Measurements from ENCODE around the gene NTN3.
"Not testable (repeated sequence)": the region's sequence is repeated elsewhere in the genome, so short reads cannot be mapped to it uniquely, and the experiment has no call there.

The NTN3 gene

DNA sequence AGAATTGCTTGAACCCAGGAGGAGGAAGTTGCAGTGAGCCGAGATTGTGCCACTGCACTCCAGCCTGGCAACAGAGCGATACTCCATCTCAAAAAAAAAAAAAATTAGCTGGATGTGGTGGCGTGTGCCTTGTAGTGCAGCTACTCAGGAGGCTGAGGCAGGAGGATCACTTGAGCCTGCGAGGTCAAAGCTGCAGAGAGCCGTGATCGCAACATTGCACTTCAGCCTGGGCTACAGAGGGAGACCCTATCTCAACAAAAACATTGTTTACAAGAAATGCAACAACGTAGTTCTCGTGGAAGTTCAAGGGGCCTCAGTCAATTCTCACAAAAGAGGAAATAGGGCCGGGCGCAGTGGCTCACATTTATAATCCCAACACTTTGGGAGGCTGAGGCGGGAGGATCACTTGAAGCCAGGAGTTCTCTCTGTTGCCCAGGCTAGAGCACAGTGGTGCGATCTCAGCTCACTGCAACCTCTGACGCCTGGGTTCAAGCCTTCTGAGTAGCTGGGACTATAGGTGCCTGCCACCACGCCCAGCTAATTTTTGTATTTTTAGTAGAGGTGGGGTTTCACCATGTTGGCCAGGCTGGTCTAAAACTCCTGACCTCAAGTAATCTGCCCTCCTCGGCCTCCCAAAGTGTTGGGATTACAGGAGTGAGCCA, 29.8 kb upstream of the NTN3 start:
- DNase-seq (ENCODE audit: low spot score), result not testable (repeated sequence)

DNA sequence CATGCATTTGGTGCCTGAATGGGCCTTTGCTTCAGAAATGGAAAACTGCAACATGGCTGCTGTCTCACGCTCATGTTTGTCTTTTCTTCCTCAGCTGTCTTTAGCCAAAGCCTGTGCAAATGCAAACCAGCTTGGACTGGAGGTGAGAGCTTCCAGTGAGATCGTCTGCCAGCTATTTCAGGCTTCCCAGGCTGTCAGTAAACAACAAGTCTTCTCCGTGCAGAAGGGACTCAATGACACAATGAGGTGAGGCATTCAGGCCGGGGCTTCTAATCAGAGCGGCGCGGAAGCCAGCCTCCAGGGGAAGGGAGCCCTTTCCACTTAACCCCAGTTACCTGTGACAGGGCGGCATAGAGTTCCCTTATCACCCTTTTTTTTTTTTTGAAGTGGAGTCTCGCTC, 27.5 kb upstream of the NTN3 start:
- no peak for DNase-seq (ENCODE audit: low spot score)

DNA sequence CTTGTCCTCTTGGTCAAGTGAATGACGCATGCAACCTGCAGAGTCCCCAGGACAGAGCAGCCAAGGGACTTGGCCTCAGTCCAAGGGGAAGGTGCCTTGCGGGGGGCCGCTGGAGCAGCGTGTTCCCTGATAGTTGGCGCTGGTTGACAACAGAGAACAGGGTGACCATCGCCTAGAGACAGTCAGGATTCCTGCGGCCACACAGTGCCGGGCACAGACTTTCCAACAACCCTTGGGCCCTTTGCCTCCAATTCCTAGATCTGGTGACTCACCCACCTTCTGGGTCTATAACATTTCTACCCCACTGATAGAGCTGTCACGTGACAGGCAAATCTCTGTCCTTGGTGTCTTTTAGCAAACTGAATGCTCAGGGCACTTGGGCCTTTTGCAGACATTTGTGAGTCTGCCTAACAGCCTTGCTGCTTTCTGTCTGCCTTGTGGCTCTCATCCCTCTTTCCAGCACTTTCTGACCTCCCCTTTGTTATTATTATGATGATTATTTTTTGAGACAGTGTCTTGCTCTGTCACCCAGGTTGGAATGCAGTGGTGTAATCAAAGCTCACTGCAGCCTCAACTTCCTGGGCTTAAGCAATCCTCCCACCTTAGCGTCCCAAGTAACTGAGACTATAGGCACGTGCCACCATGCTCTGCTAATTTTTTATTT, 23.0 kb upstream of the NTN3 start:
- DNase-seq (ENCODE audit: low spot score), result no peak

DNA sequence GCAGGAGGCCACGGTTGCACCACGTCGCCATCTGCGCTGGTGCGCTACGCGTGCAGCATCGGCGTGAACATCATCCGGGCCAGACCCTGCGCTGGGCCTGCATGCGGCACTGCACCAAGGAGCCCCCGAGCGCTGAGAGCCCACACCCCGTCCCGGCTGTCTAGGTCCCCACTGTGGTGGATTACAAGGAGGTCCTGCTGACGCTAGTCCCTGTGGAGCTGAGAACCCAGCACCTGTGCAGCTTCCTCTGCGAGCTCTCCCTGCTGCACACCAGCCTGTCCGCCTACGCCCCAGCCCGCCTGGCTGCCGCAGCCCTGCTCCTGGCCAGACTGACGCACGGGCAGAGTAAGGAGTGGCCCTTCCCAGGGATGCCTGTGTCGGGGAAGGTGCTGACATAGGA, 22.0 kb upstream of the NTN3 start:
- no peak for DNase-seq (ENCODE audit: low spot score)

DNA sequence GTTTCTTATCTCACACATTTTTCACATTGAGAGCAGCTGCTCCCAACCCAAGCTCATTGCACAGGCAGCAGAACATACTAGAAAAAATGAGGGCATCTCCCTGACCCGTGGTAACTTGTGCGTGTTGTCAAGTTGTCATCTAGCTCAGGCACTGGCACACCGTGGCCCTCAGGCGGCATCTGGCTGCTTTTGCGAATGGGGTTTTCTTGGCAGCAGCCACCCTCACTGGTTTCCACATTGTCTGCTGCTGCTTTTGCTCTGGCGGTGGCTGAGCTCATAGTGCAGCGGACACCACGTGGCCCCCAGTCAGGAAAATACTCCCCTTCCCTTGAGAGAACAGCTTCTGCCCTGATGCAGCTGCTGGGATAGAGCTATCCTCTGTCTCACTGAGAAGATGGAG, 20.6 kb upstream of the NTN3 start:
- DNase-seq (ENCODE audit: low spot score), result no peak

DNA sequence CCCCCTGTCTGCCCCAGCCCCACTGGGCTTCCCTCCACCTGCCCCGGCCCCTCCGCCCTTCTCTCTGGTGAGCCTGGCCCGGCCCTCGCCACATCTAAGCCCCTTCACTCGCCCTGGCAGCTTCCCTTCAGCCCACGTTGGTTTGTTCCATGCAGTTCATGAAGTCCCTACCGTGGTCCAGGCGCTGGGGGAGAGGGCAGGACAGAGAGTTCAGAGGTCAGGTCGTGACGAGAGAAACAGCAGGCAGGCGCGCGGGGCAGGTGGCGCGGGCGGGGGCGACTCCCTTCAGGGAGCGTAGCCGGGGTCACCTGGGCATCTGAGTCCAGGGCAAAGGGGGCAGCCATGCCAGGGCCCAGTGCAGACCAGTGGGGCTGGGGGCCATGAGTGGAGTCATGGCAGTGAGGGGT, 20.1 kb upstream of the NTN3 start:
- DNase-seq (ENCODE audit: low spot score), result no peak

DNA sequence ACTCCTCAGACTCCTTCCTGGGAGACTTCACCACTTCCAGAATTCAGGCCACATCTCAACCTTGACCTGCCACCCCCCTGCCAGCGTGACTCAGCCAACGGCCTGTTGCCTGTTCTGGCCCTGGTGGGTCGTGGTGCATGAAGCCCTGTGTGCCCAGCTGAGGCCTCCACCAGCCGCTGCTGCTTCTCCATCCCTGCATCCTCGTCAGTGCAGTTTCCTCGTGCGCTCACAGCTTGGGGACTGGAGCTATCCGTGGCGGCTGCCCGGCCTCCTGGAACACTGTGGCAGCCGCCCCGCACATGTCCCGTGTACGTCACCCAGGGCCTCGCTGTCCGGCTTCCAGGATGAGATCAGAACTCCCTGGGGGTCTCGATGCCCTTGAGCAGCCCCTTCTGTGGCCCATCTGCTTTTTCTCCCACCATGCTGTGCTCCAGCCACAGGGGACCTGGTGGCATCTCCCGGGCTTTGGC, 19.2 kb upstream of the NTN3 start:
- DNase-seq (ENCODE audit: low spot score), result no peak

DNA sequence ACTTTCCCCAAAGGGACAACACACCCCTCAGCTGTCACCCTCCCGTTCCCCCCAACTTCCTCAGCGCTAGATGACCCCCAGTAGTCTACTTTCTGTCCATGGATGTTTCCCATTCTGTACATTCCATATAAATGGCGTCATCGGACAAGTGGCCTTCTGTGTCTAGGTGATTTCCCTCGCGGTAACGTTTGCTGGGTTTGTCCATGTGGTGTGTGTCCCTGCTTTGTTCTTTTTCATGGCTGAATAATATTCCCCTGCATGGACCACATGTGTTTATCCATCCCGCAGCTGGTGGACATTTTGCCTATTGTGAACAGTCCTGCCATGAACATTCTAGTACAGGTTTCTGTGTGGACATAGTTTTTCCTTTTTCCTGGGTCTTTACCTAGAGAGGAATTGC, 18.4 kb upstream of the NTN3 start:
- no peak for DNase-seq (ENCODE audit: low spot score)

DNA sequence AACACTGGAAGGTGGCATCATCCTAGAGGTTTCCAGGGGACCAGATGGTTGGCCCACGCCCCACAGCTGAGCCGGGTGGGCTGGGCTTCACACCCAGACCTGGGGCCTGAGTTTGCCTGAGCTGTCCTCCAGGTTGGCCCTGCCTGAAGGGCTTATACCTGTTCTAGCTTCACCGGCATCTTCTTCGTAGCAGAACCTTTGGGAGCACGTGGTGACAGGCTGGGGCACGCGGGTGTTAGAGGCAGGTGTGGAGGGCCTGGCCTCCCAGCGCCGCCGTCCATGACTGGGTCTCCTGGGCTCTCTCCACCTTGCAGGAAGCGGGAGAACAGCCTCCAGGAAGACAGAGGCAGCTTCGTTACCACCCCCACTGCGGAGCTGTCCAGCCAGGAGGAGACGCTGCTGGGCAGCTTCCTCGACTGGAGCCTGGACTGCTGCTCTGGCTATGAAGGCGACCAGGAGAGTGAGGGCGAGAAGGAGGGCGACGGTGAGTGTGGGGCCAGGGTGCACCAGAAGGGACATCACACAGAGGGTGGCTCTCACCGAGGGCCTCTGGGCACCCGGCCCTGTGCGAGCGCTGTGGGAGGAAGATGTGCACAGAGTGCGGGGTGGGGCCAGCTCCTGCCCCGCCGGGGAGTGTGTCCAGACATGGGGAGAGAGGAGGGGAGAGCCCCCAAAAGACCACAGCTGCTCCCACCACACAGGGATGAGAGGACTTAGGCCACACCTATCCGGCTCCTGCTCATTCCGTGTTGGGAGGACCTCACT, 15.8 kb upstream of the NTN3 start:
- DNase-seq (ENCODE audit: low spot score), result no peak

DNA sequence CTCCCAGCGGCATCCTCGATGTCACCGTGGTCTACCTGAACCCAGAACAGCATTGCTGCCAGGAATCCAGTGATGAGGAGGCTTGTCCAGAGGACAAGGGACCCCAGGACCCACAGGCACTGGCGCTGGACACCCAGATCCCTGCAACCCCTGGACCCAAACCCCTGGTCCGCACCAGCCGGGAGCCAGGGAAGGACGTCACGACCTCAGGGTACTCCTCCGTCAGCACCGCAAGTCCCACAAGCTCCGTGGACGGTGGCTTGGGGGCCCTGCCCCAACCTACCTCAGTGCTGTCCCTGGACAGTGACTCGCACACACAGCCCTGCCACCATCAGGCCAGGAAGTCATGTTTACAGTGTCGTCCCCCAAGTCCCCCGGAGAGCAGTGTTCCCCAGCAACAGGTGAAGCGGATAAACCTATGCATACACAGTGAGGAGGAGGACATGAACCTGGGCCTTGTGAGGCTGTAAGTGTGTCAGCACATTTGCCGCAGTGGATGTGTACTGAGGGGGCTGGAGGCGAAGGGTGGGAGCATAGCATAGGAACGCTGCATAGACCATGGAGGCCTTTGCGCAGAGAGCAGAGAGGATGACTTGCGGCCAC, 14.4 kb upstream of the NTN3 start:
- no peak for DNase-seq (ENCODE audit: low spot score)

DNA sequence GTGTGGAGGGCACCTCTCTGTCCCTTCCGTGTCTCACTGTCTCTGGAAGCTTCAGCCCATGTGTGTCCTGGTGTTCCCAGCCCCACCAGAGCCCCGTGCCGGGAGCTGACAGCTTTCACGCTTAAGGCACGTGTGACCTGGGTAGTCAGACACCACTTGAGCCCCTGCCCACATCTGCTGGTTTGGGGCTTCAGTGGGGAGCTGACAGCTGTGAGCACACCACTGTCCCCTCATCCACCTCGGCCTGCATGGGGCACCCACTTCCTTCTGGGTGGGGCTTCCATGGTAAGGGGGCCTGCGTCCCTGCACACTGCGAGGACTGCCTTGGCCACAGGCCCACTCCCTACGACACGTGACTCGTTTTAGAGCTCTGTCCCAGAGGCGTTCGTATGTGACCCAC, 13.8 kb upstream of the NTN3 start:
- no peak for DNase-seq (ENCODE audit: low spot score)

DNA sequence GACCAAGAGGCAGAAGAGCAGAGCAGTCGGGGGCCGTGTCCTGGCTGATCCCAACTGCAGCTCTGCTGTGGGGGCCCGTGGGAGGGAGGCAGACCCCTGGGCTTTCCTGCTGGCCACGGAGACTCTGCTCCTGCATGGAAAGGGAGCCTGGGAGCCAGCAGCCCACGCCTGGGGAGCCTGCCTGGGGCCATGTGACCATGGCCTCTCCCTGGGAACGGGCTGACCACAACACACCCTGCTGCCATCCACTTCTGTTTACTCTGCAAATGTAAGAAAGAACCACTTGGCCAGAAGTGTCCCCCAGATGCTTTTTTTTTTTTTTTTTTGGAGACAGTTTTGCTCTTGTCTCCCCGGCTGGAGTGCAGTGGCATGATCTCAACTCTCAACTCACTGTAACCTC, 13.2 kb upstream of the NTN3 start:
- DNase-seq (ENCODE audit: low spot score), result no peak

DNA sequence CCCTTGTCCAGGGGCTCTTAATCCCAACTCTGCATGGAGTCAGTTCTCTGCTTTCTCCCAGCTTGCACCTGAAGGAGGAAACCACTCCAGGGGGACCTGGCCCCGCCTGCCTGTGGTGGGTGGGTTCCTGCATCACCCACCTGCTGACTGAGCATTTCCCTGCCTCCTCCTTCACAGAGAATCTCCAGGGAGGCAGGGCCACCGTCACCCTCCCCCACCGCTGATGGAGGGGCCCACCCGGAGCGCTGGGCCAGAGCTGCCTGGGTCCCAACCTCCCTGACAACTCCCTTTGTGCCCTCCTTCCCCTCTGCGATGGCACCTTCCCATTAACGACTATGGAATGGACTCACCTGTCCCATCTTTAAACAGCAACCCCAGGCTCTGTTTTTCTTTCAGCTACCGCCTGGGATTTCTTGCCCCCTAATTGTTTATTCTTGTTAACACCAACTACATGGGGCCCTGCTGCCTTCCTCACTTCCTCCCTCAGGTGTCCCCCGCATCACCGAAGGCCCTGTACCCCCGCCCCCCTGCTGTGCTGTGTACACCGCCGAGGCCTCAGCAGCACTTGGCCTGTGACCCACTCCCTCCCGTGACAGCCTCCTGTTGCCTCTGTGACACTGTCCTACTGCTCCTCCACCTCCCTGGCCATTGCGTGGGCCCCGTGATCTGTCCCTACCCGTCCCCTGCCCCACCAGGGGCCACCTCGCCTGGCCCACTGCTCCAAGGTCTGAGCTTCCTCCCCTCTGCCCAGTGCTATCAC, 12.0 kb upstream of the NTN3 start:
- no peak for DNase-seq (ENCODE audit: low spot score)

DNA sequence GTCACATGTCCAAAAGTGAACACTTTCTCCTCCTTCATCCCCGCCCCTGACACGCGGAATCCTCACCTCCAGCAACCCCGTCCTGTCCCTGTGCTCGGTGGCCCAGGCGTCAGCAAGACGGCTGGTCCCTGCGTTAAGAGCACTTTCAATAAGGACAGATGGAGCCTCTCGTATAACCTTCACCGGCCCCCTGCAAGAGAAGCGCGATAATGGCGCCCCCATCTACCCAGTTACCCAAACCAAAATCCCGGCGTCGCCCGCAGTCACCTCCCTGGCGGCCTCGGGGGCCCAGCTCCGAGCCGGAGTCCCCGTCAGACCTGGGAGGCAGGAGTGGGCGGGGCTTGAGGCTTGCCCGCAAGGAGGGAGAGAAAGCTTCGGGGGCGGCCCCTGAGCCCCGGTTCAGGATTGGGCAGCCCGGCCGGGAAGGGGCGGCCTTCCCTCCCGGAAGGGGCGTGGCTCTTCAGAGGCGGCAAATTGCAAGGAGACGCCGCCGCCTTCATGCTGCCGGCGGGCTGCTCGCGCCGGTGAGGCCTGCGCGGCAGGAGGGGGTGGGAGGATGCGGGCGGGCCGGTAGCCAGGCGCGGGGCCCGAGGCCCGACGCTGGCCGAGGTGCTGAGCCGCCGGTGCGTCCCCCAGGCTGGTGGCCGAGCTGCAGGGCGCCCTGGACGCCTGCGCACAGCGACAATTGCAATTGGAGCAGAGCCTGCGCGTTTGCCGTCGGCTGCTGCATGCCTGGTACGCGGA, 11.3 kb upstream of the NTN3 start, which contains the start of gene TEDC2:
TSS of gene TEDC2 (plus strand) at position 463 of the 744 bp plus-strand sequence. CDS start at position 499, 36 bp downstream.
- DNase-seq (ENCODE audit: low spot score), result peak; percentile 99

DNA sequence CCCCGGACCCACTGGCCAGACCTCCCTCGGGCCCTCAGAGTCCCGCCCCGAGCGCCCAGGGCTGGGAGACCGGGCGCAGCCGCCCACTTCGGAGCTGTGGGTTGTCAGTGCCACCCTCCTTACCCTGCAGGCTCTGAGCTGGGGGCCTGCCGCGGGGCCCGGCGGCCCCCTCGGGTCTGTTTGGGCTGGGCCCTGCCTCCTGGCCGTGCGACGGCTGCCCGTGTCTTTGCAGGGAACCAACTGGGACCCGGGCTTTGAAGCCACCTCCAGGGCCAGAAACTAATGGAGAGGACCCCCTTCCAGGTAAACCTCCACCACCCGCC, 10.7 kb upstream of the NTN3 start:
- no peak for DNase-seq (ENCODE audit: low spot score)

DNA sequence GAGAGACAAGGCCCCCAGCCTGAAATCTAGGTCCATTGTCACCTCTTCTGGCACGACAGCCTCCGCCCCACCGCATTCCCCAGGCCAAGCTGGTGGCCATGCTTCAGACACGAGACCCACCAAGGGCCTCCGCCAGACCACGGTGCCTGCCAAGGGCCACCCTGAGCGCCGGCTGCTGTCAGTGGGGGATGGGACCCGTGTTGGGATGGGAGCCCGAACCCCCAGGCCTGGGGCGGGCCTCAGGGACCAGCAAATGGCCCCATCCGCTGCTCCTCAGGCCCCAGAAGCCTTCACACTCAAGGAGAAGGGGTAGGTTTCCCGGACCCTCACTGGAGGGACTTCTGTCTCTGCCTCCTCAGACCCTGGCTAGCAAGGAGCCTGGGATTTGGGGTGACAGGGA, 10.2 kb upstream of the NTN3 start:
- DNase-seq (ENCODE audit: low spot score), result no peak

DNA sequence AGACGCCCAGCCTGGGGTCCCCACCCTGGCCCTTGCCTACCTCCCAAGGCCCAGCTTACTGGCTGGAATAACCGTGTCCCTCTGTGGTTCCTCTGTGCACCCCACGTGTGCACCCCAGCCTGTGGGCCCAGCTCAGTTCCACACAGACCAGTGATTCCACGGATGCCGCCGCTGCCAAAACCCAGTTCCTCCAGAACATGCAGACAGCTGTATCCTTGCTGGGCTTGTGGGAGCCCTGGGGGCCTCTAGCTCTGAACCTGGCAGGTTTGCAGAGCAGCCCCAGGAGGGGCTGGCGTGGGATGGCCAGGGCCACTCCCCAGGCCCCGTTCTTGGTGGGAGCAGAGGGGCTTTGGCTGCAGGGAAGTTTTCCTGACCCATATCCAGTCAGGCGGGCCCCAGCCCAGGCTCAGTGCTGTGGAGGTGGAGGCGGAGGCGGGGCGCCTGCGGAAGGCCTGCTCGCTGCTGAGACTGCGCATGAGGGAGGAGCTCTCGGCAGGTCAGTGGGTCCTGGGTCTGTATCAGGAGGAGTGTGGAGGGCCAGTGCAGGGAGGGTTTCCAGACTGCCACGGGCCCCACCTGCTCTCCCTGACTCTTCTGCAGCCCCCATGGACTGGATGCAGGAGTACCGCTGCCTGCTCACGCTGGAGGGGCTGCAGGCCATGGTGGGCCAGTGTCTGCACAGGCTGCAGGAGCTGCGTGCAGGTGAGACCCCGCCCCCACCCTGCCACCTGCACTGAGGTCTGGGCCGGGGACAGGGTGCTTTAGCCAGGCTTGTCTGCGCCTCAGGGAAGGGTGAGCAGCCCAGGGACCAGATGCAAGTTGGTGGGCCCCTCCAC, 8.8 kb upstream of the NTN3 start:
- no peak for DNase-seq (ENCODE audit: low spot score)

DNA sequence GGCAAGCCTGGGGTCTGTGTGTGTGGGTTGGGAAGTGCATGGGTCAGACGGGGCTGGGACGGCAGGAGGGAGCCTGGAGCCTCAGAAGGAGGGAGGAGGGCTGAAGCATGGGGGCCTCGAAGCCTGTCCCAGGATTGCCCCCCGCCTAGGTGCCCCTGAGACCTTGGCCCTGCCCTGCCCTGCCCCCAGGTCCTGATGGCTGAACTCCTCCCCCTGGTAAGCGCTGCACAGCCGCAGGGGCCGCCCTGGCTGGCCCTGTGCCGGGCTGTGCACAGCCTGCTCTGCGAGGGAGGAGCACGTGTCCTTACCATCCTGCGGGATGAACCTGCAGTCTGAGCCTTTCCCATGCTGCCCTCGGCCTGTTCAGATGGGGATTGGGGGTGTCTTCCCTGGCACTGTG, 6.8 kb upstream of the NTN3 start:
- no peak for DNase-seq (ENCODE audit: low spot score)

DNA sequence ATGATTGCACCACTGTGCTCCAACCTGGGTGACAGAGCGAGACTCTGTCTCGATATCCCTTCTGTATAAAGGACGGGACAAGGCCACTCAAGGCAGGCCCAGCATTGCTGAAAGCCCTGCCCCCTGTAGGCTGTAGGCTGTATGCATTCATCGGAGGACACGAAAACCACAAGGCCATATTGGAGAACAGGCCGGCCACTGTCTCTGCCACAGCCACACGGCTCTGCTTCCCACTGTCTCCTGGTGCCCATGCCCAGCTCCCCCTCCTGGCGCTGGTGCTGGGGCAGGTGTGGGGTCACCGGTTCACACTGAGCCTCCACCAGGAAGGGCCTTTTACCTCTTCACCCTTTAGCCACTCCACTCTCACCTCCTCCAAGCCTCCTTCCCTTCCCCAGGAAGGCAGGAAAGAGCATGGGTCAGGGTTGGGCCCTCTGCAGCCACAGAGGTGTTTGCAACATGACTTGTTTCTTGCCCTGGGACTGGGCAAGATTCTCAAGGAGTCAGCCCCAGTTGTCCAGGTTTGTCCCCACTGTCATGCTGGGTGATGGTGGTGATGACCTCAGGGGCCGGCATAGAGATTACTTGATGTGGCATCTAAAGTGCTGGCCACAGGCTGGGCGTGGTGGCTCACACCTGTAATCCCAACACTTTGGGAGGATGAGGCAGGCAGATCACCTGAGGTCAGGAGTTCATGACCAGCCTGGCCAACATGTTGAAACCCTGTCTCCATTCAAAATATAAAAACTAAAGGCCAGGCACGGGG, 5.3 kb upstream of the NTN3 start:
- DNase-seq (ENCODE audit: low spot score), result no peak

Measured in hepatic stellate cell (primary cell).